ENCODE results near the gene MCC.

Gene MCC

DNA sequence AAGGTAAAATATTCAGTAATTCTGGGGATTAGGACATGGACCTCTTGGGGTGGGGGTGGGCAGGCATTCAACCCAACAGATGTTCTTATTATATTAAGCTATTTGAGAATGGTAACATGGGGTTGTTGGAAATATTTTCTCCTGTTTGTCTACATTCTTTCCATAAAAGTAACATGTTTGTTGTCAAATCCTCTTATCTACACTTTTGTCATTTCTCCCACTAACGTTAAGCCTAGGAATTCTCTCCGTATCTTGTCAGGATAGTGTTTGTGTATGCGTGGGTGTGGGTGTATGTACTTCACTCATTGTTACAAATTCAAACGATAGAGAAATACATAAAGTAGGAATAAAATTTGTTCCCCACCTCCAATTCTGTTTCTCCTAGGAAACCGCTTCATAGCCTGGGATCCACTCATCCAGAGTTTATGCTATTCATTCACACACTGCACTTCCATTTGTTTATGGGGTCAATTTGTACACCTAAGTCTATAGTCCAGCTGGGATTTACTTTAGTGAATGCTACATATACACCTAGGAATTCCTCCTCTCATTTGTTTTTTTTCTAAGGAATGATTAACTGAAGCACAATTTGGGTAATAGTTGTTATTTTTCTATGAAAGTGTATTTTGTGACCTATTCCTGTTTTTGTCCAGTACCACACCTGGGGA is 294.8 kb downstream of the MCC start:
- DNase-seq, result no peak
- intact Hi-C loops (cut with DNase I), result no loop called here

DNA sequence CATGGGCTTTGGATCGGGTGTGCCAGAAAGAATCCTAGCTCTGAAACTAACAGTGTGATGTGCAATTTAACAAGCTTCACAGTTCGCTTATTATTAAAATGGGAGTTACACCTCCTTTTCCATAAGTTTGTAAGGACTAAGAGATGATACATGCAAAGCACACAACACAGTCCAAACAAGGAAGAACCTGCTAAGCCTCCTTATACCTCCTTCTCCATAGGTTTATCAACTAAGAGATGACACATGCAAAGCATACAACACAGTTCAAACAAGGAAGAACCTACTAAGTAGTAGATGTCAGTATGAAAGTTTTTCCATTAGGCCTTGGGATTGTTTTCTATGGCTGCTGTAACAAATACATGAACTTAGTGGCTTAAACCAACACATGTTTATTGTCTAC is 295.7 kb downstream of the MCC start:
- intact Hi-C loops (cut with DNase I), result no loop called here
- no peak for DNase-seq

DNA sequence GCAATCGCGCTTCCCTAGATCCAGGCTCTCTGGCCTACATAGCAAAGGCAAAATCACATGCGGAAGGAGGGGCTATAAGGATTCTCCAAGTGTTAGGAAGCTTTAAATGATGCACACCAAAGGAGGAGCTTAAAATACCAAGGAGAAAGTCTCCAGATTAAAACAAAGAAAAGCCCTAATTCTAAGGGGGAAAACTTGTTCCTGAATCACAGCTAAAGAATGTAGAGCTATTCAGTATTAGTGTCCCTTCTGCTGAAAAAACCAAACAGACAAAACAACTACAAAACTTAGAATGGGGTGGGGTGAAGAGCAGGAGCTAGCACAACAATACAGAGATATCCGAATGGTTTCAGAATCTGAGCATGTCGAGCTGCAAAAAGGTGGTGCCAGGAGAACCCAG is 297.9 kb downstream of the MCC start:
- intact Hi-C loops (cut with DNase I), result no loop called here
- DNase-seq, result no peak

- no peak for DNase-seq
- intact Hi-C loops (cut with DNase I), result no loop called here
Measured at GRCh38 chr5:113189291-113189690, 299.0 kb downstream of the MCC start.

DNA sequence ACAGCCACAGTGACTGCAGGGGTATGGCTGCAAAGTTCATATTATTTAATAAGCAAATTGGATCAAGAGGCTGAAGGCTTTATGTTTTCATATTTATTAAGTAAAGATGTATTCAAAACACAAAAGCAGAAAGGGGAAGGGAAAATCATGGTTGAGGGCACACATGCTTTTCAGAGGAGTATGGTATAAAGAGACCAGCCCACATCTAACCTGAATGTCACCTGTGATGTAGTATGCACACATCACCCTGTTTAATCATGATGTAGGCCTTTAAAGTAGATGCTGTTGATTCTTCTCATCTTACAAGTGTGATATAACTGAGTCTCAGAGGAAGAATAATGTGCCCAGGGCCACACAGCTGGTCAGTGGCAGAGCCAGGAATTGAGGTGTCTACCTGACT is 299.8 kb downstream of the MCC start:
- intact Hi-C loops (cut with DNase I), result no loop called here
- DNase-seq, result no peak

DNA sequence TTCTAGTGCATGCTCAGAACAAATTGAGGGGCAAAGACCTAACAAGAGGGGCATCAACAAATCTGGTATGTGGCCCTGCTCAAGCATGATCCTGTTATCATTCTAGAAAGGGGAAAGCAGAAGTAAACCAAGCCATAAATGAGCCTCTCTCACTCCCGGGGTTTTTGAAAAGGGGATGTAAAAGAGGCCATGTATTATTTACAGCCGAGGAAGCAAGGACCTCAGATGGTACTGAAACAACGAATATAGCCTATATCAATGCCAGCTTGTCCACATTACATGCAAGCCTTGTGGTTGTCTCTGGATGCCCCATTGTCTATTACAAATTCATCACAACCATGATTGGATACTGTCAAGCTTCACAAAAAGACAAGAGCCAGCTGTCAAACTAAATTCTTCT is 300.3 kb downstream of the MCC start:
- no peak for DNase-seq
- intact Hi-C loops (cut with DNase I), result no loop called here

- intact Hi-C loops (cut with DNase I), result no loop called here
- peak in 3 of 10 donors; percentile 35 to 89 (median 79) for DNase-seq
Measured at GRCh38 chr5:113186061-113186460, 302.2 kb downstream of the MCC start.

DNA sequence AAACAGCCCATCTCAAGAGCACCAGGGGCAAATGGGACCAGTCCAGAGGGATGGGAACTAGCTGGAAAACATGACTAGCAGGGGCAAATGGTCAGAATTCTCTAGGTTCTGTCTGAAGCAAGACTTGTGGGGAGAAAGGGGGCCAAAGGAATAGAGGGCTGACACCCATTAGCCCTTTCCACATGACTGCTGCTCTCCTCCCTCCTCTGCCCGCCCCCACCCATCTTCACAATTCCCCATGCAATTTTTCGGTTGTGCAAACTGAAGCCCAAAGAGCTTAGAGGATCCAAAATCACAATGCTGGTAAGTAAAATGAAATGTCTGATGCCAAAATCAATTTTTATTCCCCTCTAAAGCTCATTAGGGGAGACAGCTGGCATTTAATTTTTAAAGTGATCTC is 304.6 kb downstream of the MCC start:
- intact Hi-C loops (cut with DNase I), result no loop called here
- no peak for DNase-seq

- intact Hi-C loops (cut with DNase I), result no loop called here
- DNase-seq, result no peak
Measured at GRCh38 chr5:113182658-113183344, 305.5 kb downstream of the MCC start.

- DNase-seq, result no peak
- intact Hi-C loops (cut with DNase I), result no loop called here
Measured at GRCh38 chr5:113181853-113182490, 306.3 kb downstream of the MCC start.

GRCh38 chr5:113181409-113181808 is 306.8 kb downstream of the MCC start:
- intact Hi-C loops (cut with DNase I), result no loop called here
- no peak for DNase-seq

DNA sequence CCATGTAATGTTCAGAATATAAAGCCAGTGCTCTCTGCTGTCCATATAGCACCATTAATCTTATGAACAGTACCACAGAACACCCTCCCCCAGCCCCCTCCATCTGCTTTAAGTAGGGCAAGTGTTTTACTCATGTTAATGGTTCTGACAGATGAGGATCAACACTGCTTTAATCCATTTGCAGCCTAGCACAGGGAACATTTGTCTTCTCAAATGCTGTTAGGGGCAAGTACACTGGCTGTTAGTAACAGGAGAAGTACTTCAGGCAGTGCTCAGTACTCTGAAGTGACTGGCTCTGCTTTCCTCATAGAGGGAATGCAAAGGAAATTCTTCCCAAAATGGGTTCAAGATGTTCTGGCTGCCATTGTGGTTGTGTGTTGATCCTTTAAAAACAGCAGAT is 309.1 kb downstream of the MCC start:
- intact Hi-C loops (cut with DNase I), result no loop called here
- DNase-seq, result no peak

DNA sequence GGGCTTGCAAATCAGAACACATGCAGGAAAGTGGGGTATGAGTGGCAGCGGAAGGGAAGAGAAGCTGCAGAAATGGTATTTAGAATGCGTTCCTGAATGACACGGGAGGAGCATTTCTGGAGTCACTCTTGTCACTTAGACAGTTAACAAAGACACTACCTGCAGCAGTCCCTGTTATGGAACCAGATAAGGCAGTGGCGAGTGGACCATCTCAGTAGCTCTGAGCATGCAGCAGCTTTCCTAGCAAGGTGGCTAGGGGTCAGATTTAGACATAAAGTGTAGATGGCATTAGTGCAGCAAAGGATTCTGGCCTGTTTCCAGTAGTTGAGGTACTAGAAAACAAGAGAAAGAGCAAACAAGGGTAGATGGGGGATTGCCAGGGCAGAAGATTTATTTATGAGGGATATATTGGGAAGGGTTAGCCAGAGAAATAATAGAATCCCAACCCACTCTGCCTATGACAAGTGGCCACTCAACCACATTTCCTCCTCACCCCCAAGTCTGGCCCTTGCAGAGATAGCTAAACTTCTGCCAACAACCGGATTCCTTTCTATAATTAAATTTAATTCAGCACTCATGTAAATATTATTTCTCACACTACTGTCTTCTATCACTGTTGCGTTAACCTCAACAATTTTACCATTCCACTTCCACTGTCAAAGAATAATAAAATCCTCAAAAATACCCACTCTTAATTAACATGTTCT is 310.0 kb downstream of the MCC start:
- intact Hi-C loops (cut with DNase I), result no loop called here

DNA sequence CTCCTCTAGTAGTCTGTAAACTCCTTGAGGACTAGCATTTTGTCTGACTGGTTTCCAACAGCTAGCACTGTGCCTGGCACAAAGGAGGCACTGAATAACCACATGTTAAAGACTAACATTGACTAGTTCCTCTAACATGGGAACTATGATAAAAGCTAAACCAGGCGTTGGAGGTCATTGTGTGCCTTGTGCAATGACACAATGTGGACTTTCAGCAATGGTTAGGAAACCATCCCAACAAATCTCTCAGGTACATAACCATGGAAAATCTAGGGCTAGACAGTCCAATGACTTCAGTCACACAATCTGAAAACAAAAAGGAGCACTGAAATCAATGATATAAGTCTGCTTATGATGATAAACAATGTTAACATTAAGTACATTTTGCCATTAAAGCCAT is 311.0 kb downstream of the MCC start:
- DNase-seq, result no peak
- intact Hi-C loops (cut with DNase I), result no loop called here

More for the DNA sequence above, 310.0 kb downstream of the MCC start:
- no peak for DNase-seq

DNA sequence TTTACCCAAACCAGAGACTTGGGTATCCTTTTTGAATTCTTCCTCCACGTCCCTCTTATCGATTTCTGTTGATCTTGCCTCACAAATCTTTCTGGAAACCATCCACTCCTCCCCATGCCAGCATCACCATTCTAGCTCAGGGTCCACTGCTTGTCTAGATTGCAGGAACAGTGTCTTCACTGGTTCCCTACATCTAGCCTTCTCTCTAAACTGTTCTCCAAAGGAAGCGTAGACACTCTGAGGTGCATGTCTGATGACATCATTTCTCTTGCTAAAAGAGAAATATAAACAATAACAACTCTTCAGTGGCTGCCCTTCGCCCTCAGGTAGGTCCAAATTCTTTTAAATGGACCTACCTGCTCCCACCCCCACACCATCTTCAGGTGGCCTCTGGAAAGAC is 311.5 kb downstream of the MCC start:
- intact Hi-C loops (cut with DNase I), result no loop called here
- no peak for DNase-seq

DNA sequence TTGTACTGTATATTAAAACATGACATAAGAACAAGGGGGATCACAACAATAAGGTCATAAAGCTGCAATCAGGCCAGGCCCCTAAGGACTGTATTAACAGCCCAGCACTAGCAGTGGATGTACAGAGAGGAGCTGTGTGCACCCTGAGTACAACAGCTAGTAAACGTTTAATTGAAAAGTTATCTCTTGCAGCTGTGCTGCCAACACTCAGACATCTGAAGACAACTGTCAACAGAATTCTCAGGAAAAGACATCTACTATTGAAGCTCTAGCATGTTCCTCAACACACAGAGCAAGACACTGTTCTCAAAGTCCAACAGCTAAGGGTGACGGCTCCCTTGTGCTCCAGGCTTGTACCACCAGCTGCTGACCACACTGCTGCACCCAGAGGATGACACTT is 312.1 kb downstream of the MCC start:
- intact Hi-C loops (cut with DNase I), result no loop called here
- DNase-seq, result no peak

DNA sequence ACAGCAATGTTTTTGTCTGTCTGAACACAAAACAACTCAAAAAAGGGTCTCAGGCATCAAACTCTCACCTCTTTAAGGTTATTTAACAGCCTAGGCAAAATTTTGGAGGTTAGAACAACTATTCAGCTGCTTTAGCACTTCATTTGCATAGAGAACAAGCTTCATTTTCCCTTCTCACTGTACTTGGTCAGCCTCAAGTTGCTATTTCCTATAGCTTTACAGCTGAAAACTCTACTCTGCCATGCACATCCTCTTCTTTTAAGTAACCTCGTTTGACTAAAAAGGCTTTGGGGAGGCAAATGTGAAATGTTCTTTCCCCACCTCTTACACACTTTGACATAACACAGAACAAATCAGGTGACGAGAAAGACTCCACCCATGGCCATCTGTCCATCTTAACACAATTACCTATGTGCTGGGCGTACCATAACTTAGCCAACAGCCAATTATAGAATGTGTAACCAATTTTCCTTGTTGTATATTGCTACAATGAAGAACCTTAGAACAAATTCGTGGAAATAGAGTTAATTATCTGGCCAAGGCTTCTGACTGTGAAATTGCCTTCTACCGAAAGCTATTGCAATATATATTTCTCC is 315.9 kb downstream of the MCC start:
- no peak for DNase-seq
- intact Hi-C loops (cut with DNase I), result no loop called here

DNA sequence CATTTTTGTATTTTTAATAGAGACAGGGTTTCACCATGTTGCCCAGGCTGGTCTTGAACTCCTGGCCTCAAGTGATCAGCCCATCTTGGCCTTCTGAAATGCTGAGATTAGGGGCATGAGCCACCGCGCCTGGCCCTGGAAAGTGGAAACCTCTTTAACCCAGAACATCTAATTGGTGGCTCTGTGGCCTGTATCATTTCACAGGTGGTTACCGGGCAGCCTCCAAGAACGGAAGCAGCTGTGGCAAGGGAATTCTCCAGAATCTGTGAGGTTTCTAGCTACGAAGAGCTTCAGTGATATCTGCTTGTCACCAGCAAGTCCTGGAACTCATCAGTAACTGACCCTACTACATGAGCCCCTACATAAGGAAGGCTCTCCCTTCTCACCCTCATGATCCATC is 316.7 kb downstream of the MCC start:
- DNase-seq, result no peak
- intact Hi-C loops (cut with DNase I), result no loop called here

DNA sequence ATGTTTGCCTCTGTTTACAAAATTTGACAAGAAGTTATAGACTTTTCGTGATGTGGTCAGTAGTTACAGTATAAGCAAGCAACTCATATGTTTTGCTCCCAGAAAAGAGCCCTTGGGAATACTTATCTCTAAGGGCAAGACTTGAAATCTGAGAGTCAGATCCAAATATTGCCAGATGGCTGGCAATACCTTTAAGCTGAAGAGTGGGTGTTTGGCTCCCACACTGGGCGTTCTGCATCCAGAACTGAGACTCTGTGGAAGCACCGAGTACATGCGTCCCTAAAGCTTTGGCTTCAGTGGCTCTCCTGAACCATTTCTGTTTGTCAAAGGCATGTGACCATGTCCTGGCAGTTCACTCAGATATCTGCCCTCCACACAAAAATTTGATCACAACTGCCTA is 317.5 kb downstream of the MCC start:
- intact Hi-C loops (cut with DNase I), result no loop called here
- peak in 3 of 10 donors; percentile 17 to 89 (median 75) for DNase-seq

- no peak for DNase-seq
- intact Hi-C loops (cut with DNase I), result no loop called here
Measured at GRCh38 chr5:113169720-113170119, 318.5 kb downstream of the MCC start.

DNA sequence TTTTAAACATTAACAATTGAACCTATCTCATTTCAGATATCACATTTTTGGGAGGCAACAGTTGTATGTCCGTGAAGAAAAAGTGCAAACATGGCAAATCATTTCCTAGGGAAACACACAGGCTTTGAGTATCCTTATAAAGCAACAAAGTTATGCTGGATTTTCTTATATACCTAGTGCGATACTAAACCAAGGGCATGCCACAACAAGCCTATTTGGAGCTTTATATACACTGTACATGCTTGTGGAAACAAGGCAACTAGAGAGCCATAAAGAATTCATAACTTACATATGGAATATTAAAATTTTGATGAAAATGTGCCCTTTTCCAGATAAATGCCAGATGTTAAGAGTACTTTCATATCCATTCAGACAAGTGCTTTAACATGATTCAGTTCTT is 320.3 kb downstream of the MCC start:
- intact Hi-C loops (cut with DNase I), result no loop called here

More for the DNA sequence above, 320.3 kb downstream of the MCC start:
- DNase-seq, result no peak

Measured in posterior cingulate gyrus (tissue), 11 donors.